Measurements from ENCODE around the gene PTPRD. TPM values are rescaled to one million over a fixed set of nuclear protein-coding genes. Genes with fewer than 3 reads are reported as not detected.
A peak's percentile ranks its signal among the peaks of the same experiment; 100 is the strongest.

The PTPRD gene
- total RNA-seq, 1 donor from 2014 or later = 5.7 TPM

- Mint-ChIP-seq H3K27ac (ENCODE audit: unreplicated experiment) (no peak overlapping the region), H3K36me3 (ENCODE audit: low read depth) (no peaks in the 10 kb centered on the region), H3K27me3 (ENCODE audit: low read depth) (peaks cover 4% of the 10 kb centered on the region), H3K4me1 (ENCODE audit: low read depth) (peaks cover 18% of the 10 kb centered on the region), H3K9me3 (ENCODE audit: low read depth) (no peaks in the 10 kb centered on the region), H3K4me3 (ENCODE audit: unreplicated experiment) (no peak overlapping the region)
- TF ChIP-seq CTCF (IDR thresholded peaks at IDR 0.05) = no peak
- DNase-seq (ENCODE audit: low spot score) = no peak
Observed at GRCh38 chr9:8863069-8863468, 1749.7 kb downstream of the PTPRD start.

- no peak overlapping the region for H3K4me3 Mint-ChIP-seq (ENCODE audit: unreplicated experiment)
- peak; percentile 63 for TF ChIP-seq CTCF (IDR thresholded peaks at IDR 0.05)
- no peaks in the 10 kb centered on the region for H3K36me3 Mint-ChIP-seq (ENCODE audit: low read depth)
- H3K27ac Mint-ChIP-seq (ENCODE audit: unreplicated experiment) = no peak overlapping the region
- H3K27me3 Mint-ChIP-seq (ENCODE audit: low read depth) = peaks cover 12% of the 10 kb centered on the region
- peaks cover 31% of the 10 kb centered on the region for H3K4me1 Mint-ChIP-seq (ENCODE audit: low read depth)
- no peaks in the 10 kb centered on the region for H3K9me3 Mint-ChIP-seq (ENCODE audit: low read depth)
- DNase-seq (ENCODE audit: low spot score) = no peak
Observed at GRCh38 chr9:8860925-8861324, 1751.9 kb downstream of the PTPRD start.

GRCh38 chr9:8860086-8860485 is 1752.7 kb downstream of the PTPRD start:
- Mint-ChIP-seq H3K4me1 (ENCODE audit: low read depth) (peaks cover 31% of the 10 kb centered on the region), H3K27me3 (ENCODE audit: low read depth) (peaks cover 15% of the 10 kb centered on the region), H3K27ac (ENCODE audit: unreplicated experiment) (no peak overlapping the region), H3K9me3 (ENCODE audit: low read depth) (no peaks in the 10 kb centered on the region), H3K4me3 (ENCODE audit: unreplicated experiment) (no peak overlapping the region), H3K36me3 (ENCODE audit: low read depth) (no peaks in the 10 kb centered on the region)
- no peak for TF ChIP-seq CTCF (IDR thresholded peaks at IDR 0.05)
- no peak for DNase-seq (ENCODE audit: low spot score)

GRCh38 chr9:8859416-8859815 is 1753.4 kb downstream of the PTPRD start:
- H3K9me3 Mint-ChIP-seq (ENCODE audit: low read depth) = no peaks in the 10 kb centered on the region
- no peak overlapping the region for H3K27ac Mint-ChIP-seq (ENCODE audit: unreplicated experiment)
- TF ChIP-seq CTCF (IDR thresholded peaks at IDR 0.05) = no peak
- peaks cover 27% of the 10 kb centered on the region for H3K4me1 Mint-ChIP-seq (ENCODE audit: low read depth)
- DNase-seq (ENCODE audit: low spot score) = no peak
- H3K36me3 Mint-ChIP-seq (ENCODE audit: low read depth) = no peaks in the 10 kb centered on the region
- H3K27me3 Mint-ChIP-seq (ENCODE audit: low read depth) = peaks cover 18% of the 10 kb centered on the region
- H3K4me3 Mint-ChIP-seq (ENCODE audit: unreplicated experiment) = no peak overlapping the region

- peak overlapping the region; percentile 71 for H3K4me3 Mint-ChIP-seq (ENCODE audit: unreplicated experiment)
- TF ChIP-seq CTCF (IDR thresholded peaks at IDR 0.05) = no peak
- H3K4me1 Mint-ChIP-seq (ENCODE audit: low read depth) = peaks cover 22% of the 10 kb centered on the region
- no peaks in the 10 kb centered on the region for H3K9me3 Mint-ChIP-seq (ENCODE audit: low read depth)
- no peaks in the 10 kb centered on the region for H3K36me3 Mint-ChIP-seq (ENCODE audit: low read depth)
- H3K27ac Mint-ChIP-seq (ENCODE audit: unreplicated experiment) = no peak overlapping the region
- H3K27me3 Mint-ChIP-seq (ENCODE audit: low read depth) = peaks cover 18% of the 10 kb centered on the region
- DNase-seq (ENCODE audit: low spot score) = no peak
Observed at GRCh38 chr9:8858596-8859161, 1754.1 kb downstream of the PTPRD start.

Data from chondrocyte (in vitro differentiated cells).